ENCODE measurements around the gene SEMA5A. TPM values are rescaled to one million over a fixed set of nuclear protein-coding genes. Genes with fewer than 3 reads are reported as not detected.

Gene SEMA5A
- total and polyA plus RNA-seq, 2 donors (not counting 1 experiment from before 2014, with no cell fraction given): not detected

DNA sequence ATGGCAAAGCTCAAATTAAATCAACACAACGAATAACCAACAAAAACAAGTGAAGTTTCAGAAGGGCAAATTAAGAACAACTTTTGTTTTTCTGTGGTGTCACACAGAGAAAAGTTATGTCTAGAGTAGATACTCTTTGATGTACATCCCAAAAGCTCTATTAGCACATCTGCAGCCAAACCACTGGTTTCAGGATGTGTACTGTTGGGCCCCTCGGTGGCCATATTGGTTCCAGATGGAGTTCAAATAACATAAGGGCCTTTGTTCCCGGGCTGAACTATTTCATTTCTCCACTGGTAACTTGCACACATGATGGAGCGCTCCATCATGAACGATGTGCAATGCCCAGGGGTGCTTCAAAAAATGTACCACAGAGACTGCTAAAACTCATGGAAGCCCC lies 126.1 kb downstream of the SEMA5A start:
- no peak overlapping the region for H3K27ac ChIP-seq (ENCODE audit: low read length in 2 of 2)
- Mint-ChIP-seq H3K4me3 (no peak overlapping the region), H3K4me1 (no peaks in the 10 kb centered on the region), H3K27ac (no peak overlapping the region), H3K9me3 (ENCODE audit: insufficient read depth) (no peaks in the 10 kb centered on the region), H3K27me3 (no peaks in the 10 kb centered on the region)
- H3K79me2 ChIP-seq (ENCODE audit: control insufficient read depth, insufficient read depth, low read length): no peaks in the 10 kb centered on the region
- H3K36me3 ChIP-seq (replicated peaks in 1 of 2; ENCODE audit: control extremely low read depth in 1 of 2, control insufficient read depth in 1 of 2, extremely low read depth in 1 of 2, insufficient read depth in 2 of 2, low read length in 1 of 2): no peaks in the 10 kb centered on the region
- WGBS (ENCODE audit: insufficient coverage): 85% methylated on average over 4 of the region's 5 CpGs
- POLR2A ChIA-PET: no interaction called here
- TF ChIP-seq, protein P1, sequence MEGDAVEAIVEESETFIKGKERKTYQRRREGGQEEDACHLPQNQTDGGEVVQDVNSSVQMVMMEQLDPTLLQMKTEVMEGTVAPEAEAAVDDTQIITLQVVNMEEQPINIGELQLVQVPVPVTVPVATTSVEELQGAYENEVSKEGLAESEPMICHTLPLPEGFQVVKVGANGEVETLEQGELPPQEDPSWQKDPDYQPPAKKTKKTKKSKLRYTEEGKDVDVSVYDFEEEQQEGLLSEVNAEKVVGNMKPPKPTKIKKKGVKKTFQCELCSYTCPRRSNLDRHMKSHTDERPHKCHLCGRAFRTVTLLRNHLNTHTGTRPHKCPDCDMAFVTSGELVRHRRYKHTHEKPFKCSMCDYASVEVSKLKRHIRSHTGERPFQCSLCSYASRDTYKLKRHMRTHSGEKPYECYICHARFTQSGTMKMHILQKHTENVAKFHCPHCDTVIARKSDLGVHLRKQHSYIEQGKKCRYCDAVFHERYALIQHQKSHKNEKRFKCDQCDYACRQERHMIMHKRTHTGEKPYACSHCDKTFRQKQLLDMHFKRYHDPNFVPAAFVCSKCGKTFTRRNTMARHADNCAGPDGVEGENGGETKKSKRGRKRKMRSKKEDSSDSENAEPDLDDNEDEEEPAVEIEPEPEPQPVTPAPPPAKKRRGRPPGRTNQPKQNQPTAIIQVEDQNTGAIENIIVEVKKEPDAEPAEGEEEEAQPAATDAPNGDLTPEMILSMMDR (IDR thresholded peaks at IDR 0.05): no peak
- TF ChIP-seq EZH2 (IDR thresholded peaks at IDR 0.05; ENCODE audit: borderline replicate concordance, insufficient read depth, low read depth, low read length, poor library complexity, severe bottlenecking): no peak
- no peak overlapping the region for H3K4me2 ChIP-seq (replicated peaks; ENCODE audit: low read depth, low read length, poor library complexity, severe bottlenecking)
- DNase-seq (no peak), ATAC-seq (ENCODE audit: low read depth) (no peak)
- no peak overlapping the region for H2AFZ ChIP-seq (ENCODE audit: insufficient read depth, low read depth, low read length, poor library complexity, severe bottlenecking)
- H3K4me1 ChIP-seq (ENCODE audit: control insufficient read depth in 2 of 2, insufficient read depth in 2 of 2, low read length in 2 of 2): no peaks in the 10 kb centered on the region
- no peaks in the 10 kb centered on the region for H3K9me3 ChIP-seq (ENCODE audit: control extremely low read depth in 1 of 3, control insufficient read depth in 2 of 3, insufficient read depth in 1 of 3, low read length in 2 of 3)
- no peak overlapping the region for H3K9ac ChIP-seq (ENCODE audit: low read length)
- H4K20me1 ChIP-seq (ENCODE audit: control insufficient read depth, insufficient read depth, low read length, poor library complexity, severe bottlenecking): no peaks in the 10 kb centered on the region
- intact Hi-C loops (cut with micrococcal nuclease): no loop called here
- no peaks in the 10 kb centered on the region for H3K27me3 ChIP-seq (replicated peaks in 1 of 4; ENCODE audit: control extremely low read depth in 1 of 4, control insufficient read depth in 3 of 4, insufficient read depth in 4 of 4, low read length in 3 of 4)
- CTCF ChIA-PET: no interaction called here
- no peak overlapping the region for H3K4me3 ChIP-seq (ENCODE audit: control extremely low read depth in 1 of 5, extremely low read depth in 1 of 5, insufficient read depth in 1 of 5, low read depth in 2 of 5, low read length in 4 of 5)

DNA sequence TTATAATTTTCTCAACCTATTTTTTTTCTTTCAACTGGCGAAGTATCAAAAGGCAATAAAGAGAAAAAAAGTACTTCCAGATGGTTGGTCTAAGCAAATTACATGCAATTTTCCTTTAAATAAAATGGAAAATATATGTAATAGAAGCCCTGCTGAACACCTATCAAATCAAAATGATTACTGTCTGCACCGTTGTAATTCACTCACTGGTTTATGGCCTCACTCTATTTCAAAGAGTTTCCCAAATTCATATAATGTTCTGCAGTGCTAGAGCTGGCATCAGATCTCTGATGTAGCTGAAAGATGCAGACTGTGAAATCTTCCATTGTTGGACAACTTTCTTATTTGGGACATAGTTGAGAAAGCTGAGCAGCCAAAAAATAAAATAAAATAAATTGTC lies 130.3 kb downstream of the SEMA5A start:
- no peaks in the 10 kb centered on the region for H3K4me1 ChIP-seq (ENCODE audit: control insufficient read depth in 2 of 2, insufficient read depth in 2 of 2, low read length in 2 of 2)
- no peak overlapping the region for H3K27ac Mint-ChIP-seq
- no peaks in the 10 kb centered on the region for H3K27me3 Mint-ChIP-seq
- H3K27ac ChIP-seq (ENCODE audit: low read length in 2 of 2): no peak overlapping the region
- H2AFZ ChIP-seq (ENCODE audit: insufficient read depth, low read depth, low read length, poor library complexity, severe bottlenecking): no peak overlapping the region
- H4K20me1 ChIP-seq (ENCODE audit: control insufficient read depth, insufficient read depth, low read length, poor library complexity, severe bottlenecking): no peaks in the 10 kb centered on the region
- no peaks in the 10 kb centered on the region for H3K36me3 ChIP-seq (replicated peaks in 1 of 2; ENCODE audit: control extremely low read depth in 1 of 2, control insufficient read depth in 1 of 2, extremely low read depth in 1 of 2, insufficient read depth in 2 of 2, low read length in 1 of 2)
- no peak overlapping the region for H3K4me3 ChIP-seq (ENCODE audit: control extremely low read depth in 1 of 5, extremely low read depth in 1 of 5, insufficient read depth in 1 of 5, low read depth in 2 of 5, low read length in 4 of 5)
- WGBS (ENCODE audit: insufficient coverage): no CpG with 5 or more reads among the region's 2 CpGs
- H3K79me2 ChIP-seq (ENCODE audit: control insufficient read depth, insufficient read depth, low read length): no peaks in the 10 kb centered on the region
- intact Hi-C loops (cut with micrococcal nuclease): no loop called here
- no peak for TF ChIP-seq EZH2 (IDR thresholded peaks at IDR 0.05; ENCODE audit: borderline replicate concordance, insufficient read depth, low read depth, low read length, poor library complexity, severe bottlenecking)
- TF ChIP-seq, protein P1 (IDR thresholded peaks at IDR 0.05): no peak
- no peaks in the 10 kb centered on the region for H3K27me3 ChIP-seq (replicated peaks in 1 of 4; ENCODE audit: control extremely low read depth in 1 of 4, control insufficient read depth in 3 of 4, insufficient read depth in 4 of 4, low read length in 3 of 4)
- H3K9me3 ChIP-seq (ENCODE audit: control extremely low read depth in 1 of 3, control insufficient read depth in 2 of 3, insufficient read depth in 1 of 3, low read length in 2 of 3): peaks cover 0 to 2% (median 0%) of the 10 kb centered on the region in 3 donors
- H3K4me1 Mint-ChIP-seq: no peaks in the 10 kb centered on the region
- no peaks in the 10 kb centered on the region for H3K9me3 Mint-ChIP-seq (ENCODE audit: insufficient read depth)
- ChIA-PET POLR2A (no interaction called here), CTCF (no interaction called here)
- H3K4me2 ChIP-seq (replicated peaks; ENCODE audit: low read depth, low read length, poor library complexity, severe bottlenecking): no peak overlapping the region
- DNase-seq (no peak), ATAC-seq (ENCODE audit: low read depth) (no peak)
- no peak overlapping the region for H3K9ac ChIP-seq (ENCODE audit: low read length)
- no peak overlapping the region for H3K4me3 Mint-ChIP-seq

Data from B cell (primary cell).